Pons (tissue), 1 donor: ENCODE results near the gene PRRT1.
"Not testable (repeated sequence)": the region's sequence is repeated elsewhere in the genome, so short reads cannot be mapped to it uniquely, and the experiment has no call there.

Experiments
- DNase-seq: peaks from one replicate; pipeline ENCODE4 v3.0.0-alpha.2; 2016; ENCODE audit warnings: low spot score

Gene PRRT1

GRCh38 chr6:32187725-32188380 is 36.1 kb upstream of the PRRT1 start:
- DNase-seq, result not testable (repeated sequence)

GRCh38 chr6:32187009-32187709 is 35.4 kb upstream of the PRRT1 start:
- DNase-seq, result no peak

- not testable (repeated sequence) for DNase-seq
Observed at GRCh38 chr6:32186151-32186840, 34.6 kb upstream of the PRRT1 start.

GRCh38 chr6:32185681-32186131 is 34.0 kb upstream of the PRRT1 start:
- not testable (repeated sequence) for DNase-seq

GRCh38 chr6:32184084-32184640 is 32.4 kb upstream of the PRRT1 start, which contains the start of gene AGER:
TSS of gene AGER (minus strand) at chr6:32184253. CDS start at chr6:32184222, 31 bp downstream.
- DNase-seq, result no peak

GRCh38 chr6:32183483-32184083 is 31.8 kb upstream of the PRRT1 start:
- DNase-seq, result no peak

- no peak for DNase-seq
Observed at GRCh38 chr6:32183030-32183429, 31.3 kb upstream of the PRRT1 start.

DNA sequence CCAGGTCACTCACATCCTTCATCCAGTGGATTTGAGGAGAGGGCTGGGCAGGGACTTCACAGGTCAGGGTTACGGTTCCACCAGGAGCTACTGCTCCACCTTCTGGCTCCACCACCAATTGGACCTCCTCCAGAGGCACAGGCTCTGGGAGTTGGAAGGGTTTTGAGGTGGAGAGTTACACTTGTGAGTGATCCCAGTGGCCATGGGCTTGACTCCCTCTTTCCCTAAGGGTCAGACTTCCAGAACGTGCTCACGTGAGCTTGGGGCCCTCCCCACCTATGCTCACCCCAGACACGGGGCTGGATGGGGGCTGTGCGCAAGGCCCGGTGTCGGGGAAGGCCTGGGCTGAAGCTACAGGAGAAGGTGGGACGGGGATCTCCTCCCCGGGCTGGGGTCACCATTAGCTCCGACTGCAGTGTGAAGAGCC is 30.8 kb upstream of the PRRT1 start:
- no peak for DNase-seq

DNA sequence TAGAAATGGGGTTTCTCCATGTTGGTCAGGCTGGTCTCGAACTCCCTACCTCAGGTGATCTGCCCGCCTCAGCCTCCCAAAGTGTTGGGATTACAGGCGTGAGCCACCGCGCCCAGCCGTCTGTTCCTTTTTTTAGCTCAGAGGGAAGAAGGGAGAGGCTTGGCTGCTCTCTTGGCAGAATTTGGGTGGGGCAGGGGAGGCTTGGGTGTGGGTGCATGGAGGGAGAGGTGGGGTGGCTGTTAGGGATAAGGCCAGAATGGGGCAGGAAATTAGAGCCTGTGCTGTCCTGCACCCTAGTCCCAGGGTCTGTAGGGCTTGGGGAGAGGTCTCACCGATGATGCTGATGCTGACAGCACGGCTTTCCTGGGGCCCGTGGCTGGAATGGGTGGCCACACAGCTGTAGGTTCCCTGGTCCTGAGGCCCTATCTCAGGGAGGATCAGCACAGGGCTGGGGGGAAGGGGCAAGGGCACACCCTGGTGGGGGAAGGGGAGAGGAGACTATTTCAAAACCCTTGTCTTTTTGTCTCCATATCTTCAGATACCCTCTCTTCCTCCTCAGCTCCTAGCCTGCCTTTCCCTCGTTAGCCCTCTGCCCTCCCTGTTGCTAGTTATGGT is 30.3 kb upstream of the PRRT1 start:
- no peak for DNase-seq

- DNase-seq, result no peak
Observed at GRCh38 chr6:32181148-32181702, 29.5 kb upstream of the PRRT1 start.

DNA sequence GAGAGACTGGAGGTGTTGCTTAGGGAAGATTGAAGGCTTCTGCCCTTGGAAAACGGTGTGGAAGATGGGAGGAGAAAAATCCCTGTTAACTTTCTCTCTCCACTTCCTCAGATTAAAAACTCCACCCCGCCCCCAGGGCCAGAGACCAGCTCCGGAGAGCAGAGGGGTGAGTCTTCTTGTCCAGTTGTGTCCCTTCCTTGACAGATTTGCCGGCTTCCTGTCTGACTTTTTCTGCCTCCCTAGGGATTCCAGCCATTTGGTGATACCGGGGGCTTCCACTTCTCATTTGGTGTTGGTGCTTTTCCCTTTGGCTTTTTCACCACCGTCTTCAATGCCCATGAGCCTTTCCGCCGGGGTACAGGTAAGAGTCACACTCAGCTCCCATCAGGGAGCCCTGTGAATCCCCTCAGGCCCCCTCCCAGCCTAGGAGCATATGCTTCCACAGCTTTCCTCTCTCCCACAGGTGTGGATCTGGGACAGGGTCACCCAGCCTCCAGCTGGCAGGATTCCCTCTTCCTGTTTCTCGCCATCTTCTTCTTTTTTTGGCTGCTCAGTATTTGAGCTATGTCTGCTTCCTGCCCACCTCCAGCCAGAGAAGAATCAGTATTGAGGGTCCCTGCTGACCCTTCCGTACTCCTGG is 28.1 kb upstream of the PRRT1 start:
- no peak for DNase-seq

DNA sequence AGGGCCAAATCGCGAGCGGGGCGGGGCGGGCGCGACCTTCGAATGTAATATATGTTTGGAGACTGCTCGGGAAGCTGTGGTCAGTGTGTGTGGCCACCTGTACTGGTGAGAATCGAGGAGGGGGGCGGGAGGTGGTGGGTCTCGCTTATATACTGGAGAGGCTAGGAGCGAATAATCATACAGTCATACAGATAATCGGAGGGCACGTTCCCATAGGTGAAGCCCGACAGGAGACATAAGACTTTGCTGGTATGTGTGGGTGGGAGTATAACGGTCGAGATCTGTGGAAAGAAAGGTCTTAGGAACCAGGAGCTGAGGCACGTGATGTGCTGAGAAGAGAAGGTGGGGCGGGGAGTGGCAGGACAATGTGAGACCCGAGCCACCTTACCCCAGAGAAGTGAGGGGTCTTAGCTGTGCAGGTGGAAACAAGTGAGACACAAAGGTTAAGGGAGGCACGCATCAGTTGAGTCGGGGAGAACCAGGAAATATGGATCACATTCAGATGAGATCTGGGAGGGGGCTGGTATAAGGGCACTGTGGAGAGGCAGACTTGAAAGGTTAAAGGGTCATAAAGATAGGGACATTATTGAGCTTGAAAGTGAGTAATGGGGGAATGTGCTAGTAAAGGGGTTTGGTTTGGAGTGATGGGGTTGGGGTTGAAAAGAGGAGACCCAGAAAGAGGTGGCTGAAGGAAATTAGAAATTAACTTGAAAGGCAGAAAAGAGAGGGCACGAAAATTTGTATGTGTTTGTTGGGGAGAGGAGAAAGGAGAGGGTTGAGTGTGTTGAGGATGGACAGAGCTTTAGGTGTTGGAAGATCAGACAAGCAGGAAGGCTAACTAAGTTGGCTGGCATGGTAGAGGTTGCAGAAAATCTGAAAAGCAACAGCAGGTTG is 27.1 kb upstream of the PRRT1 start:
- DNase-seq, result peak; percentile 48

GRCh38 chr6:32177788-32178546 is 26.2 kb upstream of the PRRT1 start, which contains the start of gene RNF5:
TSS of gene RNF5 (plus strand) at chr6:32178405. CDS start at chr6:32178512, 107 bp downstream.
- peak; percentile 100 for DNase-seq

- no peak for DNase-seq
Observed at GRCh38 chr6:32177183-32177787, 25.5 kb upstream of the PRRT1 start.

DNA sequence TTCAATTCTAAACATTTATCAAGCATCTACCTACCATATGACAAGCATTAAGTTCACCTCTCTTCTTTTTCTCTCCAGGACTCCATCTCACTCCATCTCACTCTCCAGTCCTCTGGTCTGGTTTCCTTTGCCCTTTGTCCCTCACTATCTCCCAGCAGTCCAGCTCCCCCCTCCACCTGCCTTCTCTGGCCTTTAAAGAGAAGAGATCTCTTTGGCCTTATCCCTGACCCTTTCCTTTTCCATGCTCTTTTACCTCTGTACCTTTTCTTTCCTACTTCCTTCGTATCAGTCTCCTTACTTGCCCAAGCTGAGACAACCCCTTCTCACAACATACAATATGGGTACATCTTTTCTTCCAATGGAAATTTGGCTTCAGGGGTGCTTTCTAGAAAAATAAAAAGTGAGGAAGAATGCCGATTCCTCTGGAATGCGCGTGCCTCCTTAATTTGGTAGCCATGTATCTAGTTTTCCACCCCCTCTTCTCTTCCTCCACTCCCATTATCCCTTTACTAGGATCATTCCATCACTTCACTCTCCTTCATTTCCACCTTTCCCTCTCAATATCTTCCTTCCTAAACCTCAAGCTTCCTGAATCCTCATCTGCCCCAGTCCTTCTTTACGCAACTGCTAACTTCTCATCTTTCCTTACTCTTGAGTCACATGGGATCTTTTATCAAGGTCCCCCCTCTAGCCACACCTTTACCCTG is 24.9 kb upstream of the PRRT1 start:
- peak; percentile 72 for DNase-seq

DNA sequence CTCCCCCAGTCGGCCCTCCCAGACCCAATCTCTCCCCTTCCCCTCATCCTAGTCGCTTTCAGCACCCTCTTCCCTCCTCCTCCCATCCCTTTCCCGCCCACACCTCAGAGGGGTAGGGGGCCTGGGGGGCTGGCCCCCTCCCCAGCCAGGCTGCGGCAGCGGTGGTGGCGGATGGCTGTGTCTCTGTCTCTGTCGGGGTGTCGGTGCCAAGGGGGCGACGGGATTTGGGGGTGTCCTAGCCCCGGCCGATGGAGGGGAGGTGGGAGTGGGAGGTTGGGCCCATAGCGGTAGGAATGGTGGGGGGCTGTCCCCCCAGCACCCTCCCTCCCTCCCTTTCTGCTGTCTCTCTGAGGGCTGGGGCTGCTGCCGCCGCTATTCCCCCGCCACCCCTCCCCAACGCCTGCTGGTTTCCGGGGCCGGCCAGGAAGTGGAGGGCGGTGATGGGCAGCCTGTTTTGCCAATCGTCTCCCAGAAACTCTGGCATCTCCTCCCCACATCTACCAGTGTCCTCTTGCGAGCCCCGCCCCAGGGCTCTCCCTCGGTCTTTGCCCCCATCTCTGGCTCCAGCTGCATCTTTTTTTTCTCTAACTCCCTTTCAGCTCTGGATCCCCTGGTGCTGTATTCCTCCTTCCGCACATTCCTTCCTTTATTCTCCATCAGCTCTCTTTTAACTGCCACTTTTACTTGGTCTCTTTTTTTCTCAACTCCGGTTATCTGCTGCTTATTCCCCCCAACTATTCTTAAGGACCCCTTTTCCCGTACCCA is 24.2 kb upstream of the PRRT1 start, which contains the start of gene AGPAT1:
Gene AGPAT1, minus strand, starts transcription at position 374 of the 765 bp plus-strand sequence. CDS start 4,588 bp downstream, outside the sequence.
- peak; percentile 98 for DNase-seq

DNA sequence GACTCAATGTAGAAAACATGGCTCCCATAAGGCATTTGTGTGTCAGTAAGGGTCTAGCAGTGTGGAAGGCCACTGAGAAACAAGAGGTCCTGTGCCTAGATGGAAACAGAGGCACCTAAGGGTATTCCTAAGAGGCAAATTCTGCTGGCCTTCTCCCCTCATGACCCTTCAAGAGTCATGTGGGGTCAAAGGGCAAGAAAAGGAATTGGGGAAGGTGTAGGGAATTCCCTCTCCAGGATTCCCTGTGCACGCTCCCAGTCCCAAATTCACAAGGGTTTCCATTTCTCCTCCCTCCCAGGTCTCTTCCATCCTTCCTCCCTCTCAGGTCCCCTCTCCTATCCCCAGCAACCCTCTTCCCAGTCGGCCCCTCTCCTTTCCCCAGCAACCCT is 23.6 kb upstream of the PRRT1 start:
- DNase-seq, result no peak
